ENCODE results near the gene CD8B. TPM values are rescaled to one million over a fixed set of nuclear protein-coding genes. Genes with fewer than 3 reads are reported as not detected.

CD8B gene
- total and polyA plus RNA-seq, 9 of the 15 experiments (the other 6 are each of a cell fraction or from before 2014, with no cell fraction given) = not detected

- 76% methylated on average over 7 of the region's 7 CpGs for WGBS (ENCODE audit: insufficient coverage, low coverage, missing lambda C conversion rate)
- in situ Hi-C loops (cut with MboI) (no loop called here), intact Hi-C loops (cut with micrococcal nuclease) (no loop called here)
- Histone ChIP-seq H3K27ac (ENCODE audit: extremely low read depth, low read depth, low read length) (no peak overlapping the region), H2AFZ (ENCODE audit: low read depth, low read length) (no peak overlapping the region), H3K9ac (ENCODE audit: insufficient read depth in 1 of 2, low read depth in 2 of 2, low read length in 2 of 2) (no peak overlapping the region), H3K4me1 (replicated peaks in 1 of 2; ENCODE audit: control insufficient read depth in 2 of 2, insufficient read depth in 2 of 2, low read length in 2 of 2) (no peaks in the 10 kb centered on the region; a peak in 1 of 5 replicates), H3K79me2 (ENCODE audit: control insufficient read depth, insufficient read depth, low read length) (no peaks in the 10 kb centered on the region), H3K9me3 (replicated peaks; ENCODE audit: control insufficient read depth, insufficient read depth, low read depth, low read length) (no peaks in the 10 kb centered on the region), H4K20me1 (replicated peaks; ENCODE audit: control insufficient read depth, insufficient read depth, low read length) (no peaks in the 10 kb centered on the region), H3K4me3 (no peak overlapping the region), H3K4me2 (ENCODE audit: insufficient read depth, low read length) (no peak overlapping the region), H3K27me3 (ENCODE audit: control insufficient read depth in 2 of 2, insufficient read depth in 2 of 2, low read length in 2 of 2) (no peaks in the 10 kb centered on the region), H3K36me3 (ENCODE audit: control insufficient read depth, insufficient read depth, low read length) (peaks cover 37% of the 10 kb centered on the region; the same call in 2 of the 3 replicates), H3K9me1 (ENCODE audit: control insufficient read depth, insufficient read depth, low read length) (no peaks in the 10 kb centered on the region)
- ChIA-PET CTCF (ENCODE audit: low intra/inter-chr PET ratio) (no interaction called here), POLR2A (no interaction called here)
- no peak for TF ChIP-seq MECOM (CRISPR knock-in tag; IDR thresholded peaks at IDR 0.05)
- FAIRE-seq (no peak), DNase-seq (ENCODE audit: extremely low read depth in 1 of 4, low spot score in 3 of 4) (no peak), ATAC-seq (no peak)
- BruUV-seq (replicated peaks) = no TSS peak
Observed at GRCh38 chr2:86776532-86776931, 85.2 kb downstream of the CD8B start.

GRCh38 chr2:86775338-86775737 is 86.3 kb downstream of the CD8B start:
- Histone ChIP-seq H3K27ac (ENCODE audit: extremely low read depth, low read depth, low read length) (no peak overlapping the region), H3K79me2 (ENCODE audit: control insufficient read depth, insufficient read depth, low read length) (no peaks in the 10 kb centered on the region), H3K9me1 (ENCODE audit: control insufficient read depth, insufficient read depth, low read length) (no peaks in the 10 kb centered on the region), H3K4me1 (replicated peaks in 1 of 2; ENCODE audit: control insufficient read depth in 2 of 2, insufficient read depth in 2 of 2, low read length in 2 of 2) (no peaks in the 10 kb centered on the region), H3K36me3 (ENCODE audit: control insufficient read depth, insufficient read depth, low read length) (peaks cover 49% of the 10 kb centered on the region), H4K20me1 (replicated peaks; ENCODE audit: control insufficient read depth, insufficient read depth, low read length) (no peaks in the 10 kb centered on the region), H3K4me3 (no peak overlapping the region), H3K9ac (ENCODE audit: insufficient read depth in 1 of 2, low read depth in 2 of 2, low read length in 2 of 2) (no peak overlapping the region), H3K9me3 (replicated peaks; ENCODE audit: control insufficient read depth, insufficient read depth, low read depth, low read length) (no peaks in the 10 kb centered on the region), H3K27me3 (ENCODE audit: control insufficient read depth in 2 of 2, insufficient read depth in 2 of 2, low read length in 2 of 2) (no peaks in the 10 kb centered on the region), H2AFZ (ENCODE audit: low read depth, low read length) (no peak overlapping the region), H3K4me2 (ENCODE audit: insufficient read depth, low read length) (no peak overlapping the region)
- CTCF ChIA-PET (ENCODE audit: low intra/inter-chr PET ratio) = no interaction called here
- FAIRE-seq (no peak), ATAC-seq (no peak), DNase-seq (ENCODE audit: extremely low read depth in 1 of 4, low spot score in 3 of 4) (no peak)
- 49% methylated on average over 4 of the region's 4 CpGs for WGBS (ENCODE audit: insufficient coverage, low coverage, missing lambda C conversion rate)
- BruUV-seq (replicated peaks) = no TSS peak
- intact Hi-C loops (cut with micrococcal nuclease) = no loop called here
- POLR2A ChIA-PET = interaction anchor here (1.1 kb wide), 1 partner anchor 21 kb away, joined by 3 read pairs; no protein-coding TSS in a partner anchor
- TF ChIP-seq ZNF384 (IDR thresholded peaks at IDR 0.05; ENCODE audit: low read depth, low read length) = no peak
- TF ChIP-seq ZC3H11A (IDR thresholded peaks at IDR 0.05; ENCODE audit: low read depth, low read length) = no peak
- TF ChIP-seq ZNF395 (CRISPR knock-in tag; IDR thresholded peaks at IDR 0.05) = no peak
- no peak for TF ChIP-seq SMARCE1 (IDR thresholded peaks at IDR 0.05)
- in situ Hi-C loops (cut with MboI) = no loop called here

Data from K562 (cell line).